NCI-H146 treated with DMSO at 0.1 percent for 48 hours (cell line): ENCODE results near the gene ACSS1.
A peak's percentile ranks its signal among the peaks of the same experiment; 100 is the strongest.

Source experiments
- DNase-seq: peaks from one replicate; lab custom pipeline; 2025; ENCODE audit not compliant: unreplicated experiment; lab: John Stamatoyannopoulos, UW

ACSS1 gene

GRCh38 chr20:25061103-25061799 lies 3.3 kb upstream of the ACSS1 start:
- no peak for DNase-seq

GRCh38 chr20:25059866-25060465 lies 2.0 kb upstream of the ACSS1 start:
- no peak for DNase-seq

- no peak for DNase-seq
Measured at GRCh38 chr20:25058847-25059810, 1.2 kb upstream of the ACSS1 start.

GRCh38 chr20:25057234-25058050 lies 497 bp downstream of the ACSS1 start:
- peak; percentile 50 for DNase-seq

GRCh38 chr20:25056690-25057233 lies 1.2 kb downstream of the ACSS1 start:
- DNase-seq, result no peak

- no peak for DNase-seq
Measured at GRCh38 chr20:25055711-25056495, 2.0 kb downstream of the ACSS1 start.

- no peak for DNase-seq
Measured at GRCh38 chr20:25054995-25055629, 2.8 kb downstream of the ACSS1 start.

- DNase-seq, result no peak
Measured at GRCh38 chr20:25054096-25054820, 3.7 kb downstream of the ACSS1 start.

GRCh38 chr20:25053255-25054031 lies 4.5 kb downstream of the ACSS1 start:
- DNase-seq, result no peak

GRCh38 chr20:25052255-25053194 lies 5.4 kb downstream of the ACSS1 start:
- no peak for DNase-seq

- no peak for DNase-seq
Measured at GRCh38 chr20:25051386-25052155, 6.4 kb downstream of the ACSS1 start.

GRCh38 chr20:25050501-25051350 lies 7.2 kb downstream of the ACSS1 start:
- no peak for DNase-seq

GRCh38 chr20:25050082-25050481 lies 7.9 kb downstream of the ACSS1 start:
- DNase-seq, result no peak

GRCh38 chr20:25049261-25050060 lies 8.5 kb downstream of the ACSS1 start:
- DNase-seq, result no peak
